Diencephalon (tissue), 1 donor: ENCODE data around the gene NPAT. TPM values are rescaled to one million over a fixed set of nuclear protein-coding genes. Genes with fewer than 3 reads are reported as not detected.

Source experiments
- small RNA-seq: library from RNA; depleted of rRNA; stranded (forward); fragments of <200 nt; gene quantifications from one replicate; pipeline ENCODE3, GENCODE V24; 2014
- total RNA-seq: library from RNA; depleted of rRNA; stranded (reverse); fragments of >200 nt; gene quantifications from one replicate; pipeline ENCODE4 v1.2.3, GENCODE V29; 2014

Gene NPAT
- 36.2 TPM for total RNA-seq

DNA sequence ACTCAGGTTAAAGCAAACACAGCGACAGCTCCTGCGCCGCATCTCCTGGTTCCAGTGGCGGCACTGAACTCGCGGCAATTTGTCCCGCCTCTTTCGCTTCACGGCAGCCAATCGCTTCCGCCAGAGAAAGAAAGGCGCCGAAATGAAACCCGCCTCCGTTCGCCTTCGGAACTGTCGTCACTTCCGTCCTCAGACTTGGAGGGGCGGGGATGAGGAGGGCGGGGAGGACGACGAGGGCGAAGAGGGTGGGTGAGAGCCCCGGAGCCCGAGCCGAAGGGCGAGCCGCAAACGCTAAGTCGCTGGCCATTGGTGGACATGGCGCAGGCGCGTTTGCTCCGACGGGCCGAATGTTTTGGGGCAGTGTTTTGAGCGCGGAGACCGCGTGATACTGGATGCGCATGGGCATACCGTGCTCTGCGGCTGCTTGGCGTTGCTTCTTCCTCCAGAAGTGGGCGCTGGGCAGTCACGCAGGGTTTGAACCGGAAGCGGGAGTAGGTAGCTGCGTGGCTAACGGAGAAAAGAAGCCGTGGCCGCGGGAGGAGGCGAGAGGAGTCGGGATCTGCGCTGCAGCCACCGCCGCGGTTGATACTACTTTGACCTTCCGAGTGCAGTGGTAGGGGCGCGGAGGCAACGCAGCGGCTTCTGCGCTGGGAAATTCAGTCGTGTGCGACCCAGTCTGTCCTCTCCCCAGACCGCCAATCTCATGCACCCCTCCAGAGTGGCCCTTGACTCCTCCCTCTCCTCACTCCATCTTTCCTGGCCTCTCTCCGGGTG, at the start of gene NPAT, which contains the start of gene ATM:
NPAT (minus strand) TSS at position 65 of the 774 bp plus-strand sequence. CDS start 102 bp downstream, outside the sequence.
ATM (plus strand) TSS at position 494 of the 774 bp plus-strand sequence. CDS start 4,558 bp downstream, outside the sequence.

GRCh38 chr11:108121274-108122155, 100.9 kb downstream of the NPAT start, which contains the start of gene ACAT1:
Gene ACAT1, plus strand, starts transcription at chr11:108121567. Its CDS starts 40 bp downstream, at chr11:108121607.

Small RNA genes within 50 kb of the gene (small RNA-seq; reads per million reads assigned to genes)
- gene RF00019 = not detected

Other genes with a start within 250 kb of the NPAT start
- gene CUL5, start 213.7 kb downstream of the NPAT start, total RNA-seq = 87.4 TPM
- gene ACAT1, start 101.1 kb downstream of the NPAT start, total RNA-seq = 87.0 TPM
- gene ATM, start 429 bp upstream of the NPAT start, total RNA-seq = 113 TPM
- 1.6 TPM for gene C11orf65, start 244.9 kb upstream of the NPAT start, total RNA-seq